ENCODE measurements around the gene LDHAL6B. TPM values are rescaled to one million over a fixed set of nuclear protein-coding genes. Genes with fewer than 3 reads are reported as not detected.

LDHAL6B gene
- total RNA-seq, 2 experiments from 2014 or later = not detected

- Histone ChIP-seq H3K27ac (ENCODE audit: low read depth in 1 of 2, low read length in 2 of 2) (no peak overlapping the region), H3K9me3 (ENCODE audit: control insufficient read depth in 1 of 2, insufficient read depth in 1 of 2, low read length in 2 of 2) (no peaks in the 10 kb centered on the region), H3K27me3 (ENCODE audit: control insufficient read depth in 1 of 2, insufficient read depth in 2 of 2, low read length in 2 of 2) (no peaks in the 10 kb centered on the region), H3K36me3 (ENCODE audit: insufficient read depth, low read length) (no peaks in the 10 kb centered on the region), H3K4me1 (ENCODE audit: insufficient read depth, low read length) (no peaks in the 10 kb centered on the region), H3K4me3 (ENCODE audit: low read length) (no peak overlapping the region)
- intact Hi-C loops (cut with DNase I, micrococcal nuclease) = no loop called here
- Mint-ChIP-seq H3K36me3 (ENCODE audit: low read depth) (no peaks in the 10 kb centered on the region), H3K4me3 (no peak overlapping the region), H3K27me3 (no peaks in the 10 kb centered on the region), H3K27ac (no peak overlapping the region), H3K9me3 (no peaks in the 10 kb centered on the region), H3K4me1 (ENCODE audit: low read depth) (no peaks in the 10 kb centered on the region)
- no peak for ATAC-seq (ENCODE audit: poor library complexity)
- TF ChIP-seq CTCF (IDR thresholded peaks at IDR 0.05) = no peak
- ChIA-PET POLR2A (no interaction called here), CTCF (interaction anchor here (0.6 kb wide), 1 partner anchor 15 kb away, joined by 3 read pairs; no protein-coding TSS in a partner anchor)
- DNase-seq = no peak
Measured at GRCh38 chr15:59232476-59232875, 25.8 kb downstream of the LDHAL6B start.

- DNase-seq (no peak), ATAC-seq (ENCODE audit: poor library complexity) (no peak)
- no peaks in the 10 kb centered on the region for H3K4me1 Mint-ChIP-seq (ENCODE audit: low read depth)
- Histone ChIP-seq H3K9me3 (ENCODE audit: control insufficient read depth in 1 of 2, insufficient read depth in 1 of 2, low read length in 2 of 2) (no peaks in the 10 kb centered on the region), H3K36me3 (ENCODE audit: insufficient read depth, low read length) (no peaks in the 10 kb centered on the region), H3K27me3 (ENCODE audit: control insufficient read depth in 1 of 2, insufficient read depth in 2 of 2, low read length in 2 of 2) (no peaks in the 10 kb centered on the region), H3K4me1 (ENCODE audit: insufficient read depth, low read length) (no peaks in the 10 kb centered on the region), H3K4me3 (ENCODE audit: low read length) (no peak overlapping the region), H3K27ac (ENCODE audit: low read depth in 1 of 2, low read length in 2 of 2) (no peak overlapping the region)
- no peak overlapping the region for H3K4me3 Mint-ChIP-seq
- no peaks in the 10 kb centered on the region for H3K9me3 Mint-ChIP-seq
- no peak overlapping the region for H3K27ac Mint-ChIP-seq
- ChIA-PET CTCF (no interaction called here), POLR2A (no interaction called here)
- no peak for TF ChIP-seq CTCF (IDR thresholded peaks at IDR 0.05)
- peaks cover 4% of the 10 kb centered on the region for H3K27me3 Mint-ChIP-seq
- intact Hi-C loops (cut with DNase I, micrococcal nuclease) = no loop called here
- no peaks in the 10 kb centered on the region for H3K36me3 Mint-ChIP-seq (ENCODE audit: low read depth)
Measured at GRCh38 chr15:59236394-59236793, 29.8 kb downstream of the LDHAL6B start.

GRCh38 chr15:59237119-59237855 is 30.6 kb downstream of the LDHAL6B start:
- Mint-ChIP-seq H3K4me1 (ENCODE audit: low read depth) (no peaks in the 10 kb centered on the region), H3K27ac (no peak overlapping the region), H3K36me3 (ENCODE audit: low read depth) (no peaks in the 10 kb centered on the region), H3K9me3 (no peaks in the 10 kb centered on the region), H3K4me3 (no peak overlapping the region), H3K27me3 (peaks cover 4% of the 10 kb centered on the region)
- TF ChIP-seq CTCF (IDR thresholded peaks at IDR 0.05) = no peak
- H3K4me3 ChIP-seq (ENCODE audit: low read length) = no peak overlapping the region
- H3K27me3 ChIP-seq (ENCODE audit: control insufficient read depth in 1 of 2, insufficient read depth in 2 of 2, low read length in 2 of 2) = no peaks in the 10 kb centered on the region
- no peaks in the 10 kb centered on the region for H3K4me1 ChIP-seq (ENCODE audit: insufficient read depth, low read length)
- ChIA-PET CTCF (no interaction called here), POLR2A (no interaction called here)
- DNase-seq (peak in 1 of 14 experiments; percentile 20), ATAC-seq (ENCODE audit: poor library complexity) (no peak)
- H3K27ac ChIP-seq (ENCODE audit: low read depth in 1 of 2, low read length in 2 of 2) = no peak overlapping the region
- no peaks in the 10 kb centered on the region for H3K9me3 ChIP-seq (ENCODE audit: control insufficient read depth in 1 of 2, insufficient read depth in 1 of 2, low read length in 2 of 2)
- intact Hi-C loops (cut with DNase I, micrococcal nuclease) = no loop called here
- no peaks in the 10 kb centered on the region for H3K36me3 ChIP-seq (ENCODE audit: insufficient read depth, low read length)
